IPS-18c (cell line): Measurements from ENCODE around the gene SF1.
A peak's percentile ranks its signal among the peaks of the same experiment; 100 is the strongest.

Experiments used
- H3K4me3 ChIP-seq: 2 replicates; pipeline ENCODE4 v1.7.0; 2013; ENCODE audit warnings: low read depth, mild to moderate bottlenecking, low read length, moderate library complexity; ENCODE audit not compliant: insufficient read depth
- H3K9me3 ChIP-seq: one replicate; pipeline ENCODE4 v1.6.1; 2013; ENCODE audit warnings: mild to moderate bottlenecking, low read length, moderate library complexity; ENCODE audit not compliant: control insufficient read depth, insufficient read depth

The SF1 gene

GRCh38 chr11:64790205-64791095 is 12.1 kb upstream of the SF1 start:
- peaks cover 2% of the 10 kb centered on the region for H3K9me3 ChIP-seq
- no peak overlapping the region for H3K4me3 ChIP-seq

GRCh38 chr11:64789331-64790204 is 11.2 kb upstream of the SF1 start:
- Histone ChIP-seq H3K4me3 (no peak overlapping the region), H3K9me3 (no peaks in the 10 kb centered on the region)

DNA sequence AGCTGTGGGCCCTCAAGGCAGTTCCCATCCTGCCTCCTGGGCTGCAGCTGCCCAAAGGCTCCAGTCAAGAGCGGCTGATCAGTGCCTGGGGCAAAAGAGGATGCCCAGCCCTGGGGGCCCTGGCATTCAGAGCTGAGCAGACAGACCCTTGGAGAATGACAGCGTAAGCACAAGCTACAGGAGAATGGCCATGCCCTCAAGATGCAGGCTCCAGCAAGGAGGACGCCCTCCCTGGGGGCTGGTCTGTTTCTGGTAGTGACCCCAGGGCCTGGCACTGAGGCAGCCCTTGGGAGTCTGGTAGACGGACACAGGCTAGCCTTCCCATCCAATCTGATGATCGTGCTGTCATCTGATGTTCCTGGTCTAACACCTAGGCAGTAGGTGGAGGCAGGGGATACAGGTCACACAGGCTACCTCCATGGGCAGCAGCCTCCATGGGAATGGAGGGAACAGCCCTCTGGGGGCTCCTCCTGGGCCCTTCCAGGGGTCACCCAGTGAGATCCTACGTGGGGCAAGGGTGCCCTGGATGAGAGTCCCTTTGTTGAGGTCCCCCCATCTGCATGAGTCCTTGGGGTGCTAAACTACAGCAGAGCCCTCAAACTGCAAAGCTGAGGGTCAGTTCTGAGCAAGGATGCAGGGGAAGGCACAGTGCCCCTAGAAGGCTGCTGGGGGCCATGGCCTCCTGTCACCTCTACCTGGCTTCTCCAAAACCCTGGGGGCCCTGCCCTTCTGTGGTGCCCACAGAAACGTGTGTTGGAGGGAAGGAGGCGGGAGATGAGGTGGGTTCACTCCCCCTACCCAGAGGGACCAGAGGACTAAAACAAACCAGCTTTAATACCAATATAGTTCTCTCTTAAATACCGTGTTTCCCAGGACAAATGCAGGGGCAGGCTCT is 10.2 kb upstream of the SF1 start:
- Histone ChIP-seq H3K4me3 (no peak overlapping the region; the same call in 1 of the 2 replicates), H3K9me3 (no peaks in the 10 kb centered on the region)

- Histone ChIP-seq H3K9me3 (no peaks in the 10 kb centered on the region), H3K4me3 (no peak overlapping the region)
Observed at GRCh38 chr11:64787526-64788320, 9.4 kb upstream of the SF1 start.

GRCh38 chr11:64786308-64786707 is 8.0 kb upstream of the SF1 start:
- H3K9me3 ChIP-seq: no peaks in the 10 kb centered on the region
- H3K4me3 ChIP-seq: no peak overlapping the region

DNA sequence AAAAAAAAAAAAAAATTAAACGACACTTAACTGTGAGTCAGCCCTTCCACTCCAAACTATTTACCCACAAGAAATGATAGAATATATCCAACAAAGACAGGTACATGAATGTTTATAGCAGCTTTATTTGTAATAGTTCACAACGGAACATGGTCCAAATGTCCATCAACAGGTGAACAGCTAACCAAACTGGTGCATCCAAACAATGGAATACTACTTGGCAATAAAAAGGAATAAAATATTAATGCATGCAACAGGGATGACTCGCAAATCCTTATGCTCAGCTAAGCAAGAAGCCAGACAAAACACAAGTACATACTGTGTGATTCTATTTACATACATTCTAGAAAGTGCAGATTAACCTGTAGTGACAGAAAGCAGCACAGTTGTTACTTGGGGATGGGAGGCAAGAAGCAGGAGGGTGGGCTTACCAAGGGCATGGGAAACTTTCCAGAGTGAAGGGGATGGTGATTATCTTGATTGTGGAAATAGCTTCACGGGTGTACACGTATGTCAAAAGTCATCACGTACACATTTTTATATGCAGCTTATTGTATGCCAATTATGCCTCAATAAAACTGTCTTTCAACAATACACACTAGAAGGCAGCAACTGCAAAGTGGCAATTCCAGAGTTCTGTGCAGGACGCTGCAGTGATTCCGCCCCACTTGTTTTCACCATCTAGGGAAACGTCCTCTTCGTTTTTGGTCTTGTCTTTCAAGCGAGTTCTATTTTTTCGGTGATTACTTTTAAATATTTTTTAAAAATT is 6.7 kb upstream of the SF1 start:
- Histone ChIP-seq H3K4me3 (no peak overlapping the region), H3K9me3 (no peaks in the 10 kb centered on the region)

GRCh38 chr11:64778223-64778472 is 194 bp downstream of the SF1 start:
- Histone ChIP-seq H3K9me3 (no peaks in the 10 kb centered on the region), H3K4me3 (peak overlapping the region; percentile 84)

- H3K9me3 ChIP-seq: no peaks in the 10 kb centered on the region
- H3K4me3 ChIP-seq: peak overlapping the region; percentile 84
Observed at GRCh38 chr11:64777449-64778222, 706 bp downstream of the SF1 start.

DNA sequence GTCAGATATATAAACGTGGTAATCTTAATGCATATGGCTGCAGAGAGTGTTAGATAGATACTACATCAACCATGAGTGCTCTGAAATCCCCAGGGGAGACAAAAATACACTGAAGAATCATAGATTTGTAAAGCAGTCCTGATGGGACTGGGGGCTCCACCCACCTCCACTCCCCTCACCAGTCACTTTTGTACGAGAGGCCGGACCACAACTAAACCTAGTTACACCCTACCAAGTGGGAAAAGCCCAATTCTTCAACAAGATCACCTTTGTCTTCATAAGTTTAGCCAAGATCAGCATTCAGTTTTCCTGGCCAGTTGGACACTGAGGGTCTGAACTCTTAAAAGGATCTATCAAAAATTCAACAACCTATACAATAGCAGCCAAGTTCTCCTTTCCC is 1.5 kb downstream of the SF1 start:
- Histone ChIP-seq H3K9me3 (no peaks in the 10 kb centered on the region), H3K4me3 (peak overlapping the region; percentile 49)

DNA sequence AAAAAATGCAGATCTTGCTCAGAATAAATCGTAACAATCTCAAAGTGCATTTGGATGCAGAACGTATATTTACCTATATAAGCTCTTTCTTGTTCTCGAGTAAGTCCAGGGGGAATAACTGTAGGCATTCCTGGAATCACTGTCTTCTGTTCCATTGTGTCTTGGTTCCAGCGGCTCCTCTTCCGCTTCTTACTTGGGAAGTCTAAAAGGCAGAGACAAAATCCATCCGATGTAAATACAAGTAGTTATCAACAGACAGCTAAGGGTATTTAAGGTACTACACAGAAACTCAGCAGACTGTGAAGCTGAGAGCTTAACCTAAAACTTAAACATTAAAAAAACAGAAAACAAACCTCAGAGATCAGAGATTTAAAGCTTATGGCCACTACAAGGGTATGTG is 1.9 kb downstream of the SF1 start:
- H3K4me3 ChIP-seq: peak overlapping the region; percentile 49; the same call in 1 of the 2 replicates
- H3K9me3 ChIP-seq: no peaks in the 10 kb centered on the region

- Histone ChIP-seq H3K4me3 (no peak overlapping the region), H3K9me3 (no peaks in the 10 kb centered on the region)
Observed at GRCh38 chr11:64774144-64774543, 4.2 kb downstream of the SF1 start.

GRCh38 chr11:64772303-64773018 is 5.9 kb downstream of the SF1 start:
- Histone ChIP-seq H3K4me3 (no peak overlapping the region), H3K9me3 (no peaks in the 10 kb centered on the region)

- Histone ChIP-seq H3K9me3 (no peaks in the 10 kb centered on the region), H3K4me3 (no peak overlapping the region)
Observed at GRCh38 chr11:64771861-64772260, 6.5 kb downstream of the SF1 start.

DNA sequence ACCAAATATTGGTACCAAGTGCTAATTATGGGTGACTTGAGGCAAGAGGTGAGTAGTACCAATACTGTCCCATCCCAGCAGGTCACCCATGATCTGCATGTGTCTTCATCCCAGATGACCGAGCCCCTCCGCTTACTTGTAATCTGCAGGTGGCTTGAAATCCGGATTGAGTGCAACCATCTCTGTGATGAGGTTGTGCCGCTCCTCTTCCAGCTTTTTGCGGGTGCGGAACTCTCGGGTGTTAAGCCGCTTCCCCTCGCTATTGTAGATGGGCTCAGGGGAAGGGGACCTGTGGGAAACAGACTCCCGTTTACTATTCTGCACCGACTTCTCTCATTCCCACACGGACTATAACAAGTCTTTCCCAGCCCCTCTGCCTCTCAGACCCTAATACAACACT is 8.2 kb downstream of the SF1 start:
- Histone ChIP-seq H3K4me3 (no peak overlapping the region), H3K9me3 (no peaks in the 10 kb centered on the region)

- H3K4me3 ChIP-seq: no peak overlapping the region
- no peaks in the 10 kb centered on the region for H3K9me3 ChIP-seq
Observed at GRCh38 chr11:64769283-64769682, 9.1 kb downstream of the SF1 start.
